Smooth muscle cell of the brain vasculature (primary cell): ENCODE data around the gene PCED1B.
A peak's percentile ranks its signal among the peaks of the same experiment; 100 is the strongest.

ENCODE experiments used
- DNase-seq: peaks from one replicate; pipeline ENCODE4 v3.0.0-alpha.2; 2012; ENCODE audit warnings: low read depth, low spot score

The PCED1B gene

GRCh38 chr12:47231456-47231855 is 152.0 kb downstream of the PCED1B start:
- DNase-seq = no peak

- DNase-seq = no peak
Observed at GRCh38 chr12:47234576-47235141, 155.2 kb downstream of the PCED1B start.

GRCh38 chr12:47235258-47236040 is 156.0 kb downstream of the PCED1B start:
- no peak for DNase-seq

GRCh38 chr12:47236109-47236714 is 156.8 kb downstream of the PCED1B start:
- peak; percentile 1 for DNase-seq

- DNase-seq = no peak
Observed at GRCh38 chr12:47237751-47238211, 158.4 kb downstream of the PCED1B start.

- no peak for DNase-seq
Observed at GRCh38 chr12:47238669-47239114, 159.3 kb downstream of the PCED1B start.

- DNase-seq = no peak
Observed at GRCh38 chr12:47242426-47242825, 163.0 kb downstream of the PCED1B start.

GRCh38 chr12:47244835-47245234 is 165.4 kb downstream of the PCED1B start:
- DNase-seq = no peak

GRCh38 chr12:47245623-47246022 is 166.2 kb downstream of the PCED1B start:
- no peak for DNase-seq

GRCh38 chr12:47247418-47247817 is 168.0 kb downstream of the PCED1B start:
- DNase-seq = no peak

- no peak for DNase-seq
Observed at GRCh38 chr12:47249082-47249481, 169.7 kb downstream of the PCED1B start.

- no peak for DNase-seq
Observed at GRCh38 chr12:47249719-47250357, 170.4 kb downstream of the PCED1B start.

- DNase-seq = no peak
Observed at GRCh38 chr12:47251919-47252318, 172.5 kb downstream of the PCED1B start.

GRCh38 chr12:47264951-47265350 is 185.5 kb downstream of the PCED1B start:
- no peak for DNase-seq

GRCh38 chr12:47265391-47265790 is 186.0 kb downstream of the PCED1B start:
- no peak for DNase-seq

GRCh38 chr12:47267571-47267970 is 188.2 kb downstream of the PCED1B start:
- no peak for DNase-seq

GRCh38 chr12:47268501-47269454 is 189.4 kb downstream of the PCED1B start:
- no peak for DNase-seq

- no peak for DNase-seq
Observed at GRCh38 chr12:47269916-47270315, 190.5 kb downstream of the PCED1B start.

- no peak for DNase-seq
Observed at GRCh38 chr12:47270782-47271664, 191.6 kb downstream of the PCED1B start.

- DNase-seq = no peak
Observed at GRCh38 chr12:47271800-47272239, 192.4 kb downstream of the PCED1B start.
